Uterus (tissue), 4 donors: Measurements from ENCODE around the gene SLC22A23. TPM values are rescaled to one million over a fixed set of nuclear protein-coding genes. Genes with fewer than 3 reads are reported as not detected.
A peak's percentile ranks its signal among the peaks of the same experiment; 100 is the strongest.

Source experiments
- DNase-seq, 2 donors: peaks; one replicate each; pipeline ENCODE4 v3.0.0-alpha.2; 2019 to 2020
- H3K27ac ChIP-seq, 2 donors: fragments of 200-600 bp; sonication (generic); 1 replicate in 1 of 2; 2 replicates in 1 of 2; pipeline ENCODE4 v1.5.1; 2016 to 2018
- H3K27me3 ChIP-seq, 2 donors: fragments of 200-600 bp; sonication (generic); one replicate each; pipeline ENCODE4 v1.5.1; 2018 to 2019; ENCODE audit warnings: control low read depth in 1 of 2
- H3K36me3 ChIP-seq, 2 donors: fragments of 200-600 bp; sonication (generic); one replicate each; pipeline ENCODE4 v1.5.1; 2019; ENCODE audit warnings: control low read depth in 1 of 2
- H3K4me1 ChIP-seq, 2 donors: fragments of 200-600 bp; sonication (generic); one replicate each; pipeline ENCODE4 v1.5.1; 2018 to 2019; ENCODE audit warnings: control low read depth in 1 of 2
- H3K4me3 ChIP-seq, 2 donors: fragments of 200-600 bp; sonication (generic); 1 replicate in 1 of 2; 2 replicates in 1 of 2; pipeline ENCODE4 v1.5.1; 2018 to 2019; ENCODE audit warnings: mild to moderate bottlenecking in 1 of 2
- H3K9me3 ChIP-seq, 2 donors: fragments of 200-600 bp; sonication (generic); one replicate each; pipeline ENCODE4 v1.5.1; 2019; ENCODE audit warnings: control low read depth in 1 of 2
- POLR2A ChIP-seq, 2 donors: fragments of 450-650 bp; IDR thresholded peaks; one replicate each; pipeline ENCODE4 v1.6.1; 2016; ENCODE audit warnings: antibody characterized with exemption in 2 of 2, mild to moderate bottlenecking in 1 of 2, moderate library complexity in 1 of 2
- intact Hi-C: fragments of 100-400 bp; cut with DNase I; formaldehyde crosslinking; loops from one replicate; pipeline ENCODE4 v1.15.1; 2023; ENCODE audit warnings: low total_unique reads
- total RNA-seq, 4 donors: library from RNA; depleted of rRNA in 3 of 4; stranded (reverse); fragments of >200 nt in 3 of 4; gene quantifications; one replicate each; pipeline versions ENCODE4 v1.1.0 to v1.2.4, GENCODE V29; 2014 to 2023
- TF ChIP-seq, protein P1 (sequence below), 4 experiments: fragments of 200-600 bp in 2 of 4; fragments of 450-650 bp in 2 of 4; sonication (generic) in 2 of 4; IDR thresholded peaks; one replicate each; pipeline ENCODE4 v1.5.1; 2016 to 2019; ENCODE audit warnings: antibody characterized with exemption in 4 of 4, mild to moderate bottlenecking in 2 of 4, moderate library complexity in 1 of 4
- donor health status: DM: yes; HTN: yes; CAD: no.

The SLC22A23 gene
- total RNA-seq, 4 donors from 2014 or later: 5.4 to 27.6 (median 9.7) TPM

DNA sequence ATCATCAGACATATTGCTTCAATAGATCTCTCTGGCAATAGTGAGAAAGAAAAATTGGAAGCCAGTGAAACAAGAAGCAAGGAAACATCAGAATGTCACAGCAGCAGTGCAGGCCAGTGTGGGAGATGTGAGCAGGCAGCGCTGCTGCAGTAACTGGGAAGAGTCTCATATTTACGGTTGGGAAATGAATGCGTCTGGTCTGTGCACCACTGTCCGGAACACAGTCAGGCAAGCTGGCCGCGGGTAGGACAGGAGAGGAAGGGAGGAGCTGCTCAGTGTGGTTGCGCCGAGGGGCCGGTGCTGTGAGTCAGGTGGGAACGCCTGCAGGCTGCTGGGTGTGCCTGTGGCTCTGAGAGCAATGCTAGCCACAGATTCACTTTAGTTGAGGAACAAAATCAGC, 204.5 kb downstream of the SLC22A23 start:
- TF ChIP-seq, protein P1, sequence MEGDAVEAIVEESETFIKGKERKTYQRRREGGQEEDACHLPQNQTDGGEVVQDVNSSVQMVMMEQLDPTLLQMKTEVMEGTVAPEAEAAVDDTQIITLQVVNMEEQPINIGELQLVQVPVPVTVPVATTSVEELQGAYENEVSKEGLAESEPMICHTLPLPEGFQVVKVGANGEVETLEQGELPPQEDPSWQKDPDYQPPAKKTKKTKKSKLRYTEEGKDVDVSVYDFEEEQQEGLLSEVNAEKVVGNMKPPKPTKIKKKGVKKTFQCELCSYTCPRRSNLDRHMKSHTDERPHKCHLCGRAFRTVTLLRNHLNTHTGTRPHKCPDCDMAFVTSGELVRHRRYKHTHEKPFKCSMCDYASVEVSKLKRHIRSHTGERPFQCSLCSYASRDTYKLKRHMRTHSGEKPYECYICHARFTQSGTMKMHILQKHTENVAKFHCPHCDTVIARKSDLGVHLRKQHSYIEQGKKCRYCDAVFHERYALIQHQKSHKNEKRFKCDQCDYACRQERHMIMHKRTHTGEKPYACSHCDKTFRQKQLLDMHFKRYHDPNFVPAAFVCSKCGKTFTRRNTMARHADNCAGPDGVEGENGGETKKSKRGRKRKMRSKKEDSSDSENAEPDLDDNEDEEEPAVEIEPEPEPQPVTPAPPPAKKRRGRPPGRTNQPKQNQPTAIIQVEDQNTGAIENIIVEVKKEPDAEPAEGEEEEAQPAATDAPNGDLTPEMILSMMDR (IDR thresholded peaks at IDR 0.05): no peak
- no peak for TF ChIP-seq POLR2A (IDR thresholded peaks at IDR 0.05)
- intact Hi-C loops: loop anchor here (5.0 kb wide), 1 partner anchor 125 kb away; no protein-coding TSS in a partner anchor

GRCh38 chr6:3251462-3252314, 205.2 kb downstream of the SLC22A23 start:
- no peaks in the 10 kb centered on the region for H3K27me3 ChIP-seq
- no peaks in the 10 kb centered on the region for H3K36me3 ChIP-seq
- intact Hi-C loops: loop anchor here (5.0 kb wide), 1 partner anchor 124 kb away; no protein-coding TSS in a partner anchor
- DNase-seq: peak; percentile 81 to 83
- no peak for TF ChIP-seq POLR2A (IDR thresholded peaks at IDR 0.05)
- TF ChIP-seq, protein P1 (IDR thresholded peaks at IDR 0.05): peak; percentile 91 to 98 (median 95)
- no peaks in the 10 kb centered on the region for H3K4me1 ChIP-seq
- H3K27ac ChIP-seq: no peak overlapping the region
- no peak overlapping the region for H3K4me3 ChIP-seq
- no peaks in the 10 kb centered on the region for H3K9me3 ChIP-seq

More for the DNA sequence above, 204.5 kb downstream of the SLC22A23 start:
- H3K27ac ChIP-seq: no peak overlapping the region
- no peaks in the 10 kb centered on the region for H3K9me3 ChIP-seq
- no peak for DNase-seq
- no peak overlapping the region for H3K4me3 ChIP-seq
- H3K27me3 ChIP-seq: no peaks in the 10 kb centered on the region
- no peaks in the 10 kb centered on the region for H3K4me1 ChIP-seq
- H3K36me3 ChIP-seq: no peaks in the 10 kb centered on the region

- H3K9me3 ChIP-seq: no peaks in the 10 kb centered on the region
- no peak overlapping the region for H3K27ac ChIP-seq
- no peaks in the 10 kb centered on the region for H3K27me3 ChIP-seq
- intact Hi-C loops: loop anchor here (5.0 kb wide), 1 partner anchor 123 kb away; no protein-coding TSS in a partner anchor
- no peak overlapping the region for H3K4me3 ChIP-seq
- no peaks in the 10 kb centered on the region for H3K36me3 ChIP-seq
- no peaks in the 10 kb centered on the region for H3K4me1 ChIP-seq
- DNase-seq: peak in 1 of 2 donors; percentile 30
- TF ChIP-seq, protein P1 (IDR thresholded peaks at IDR 0.05): no peak
- no peak for TF ChIP-seq POLR2A (IDR thresholded peaks at IDR 0.05)
Measured at GRCh38 chr6:3250231-3250675, 206.6 kb downstream of the SLC22A23 start.

DNA sequence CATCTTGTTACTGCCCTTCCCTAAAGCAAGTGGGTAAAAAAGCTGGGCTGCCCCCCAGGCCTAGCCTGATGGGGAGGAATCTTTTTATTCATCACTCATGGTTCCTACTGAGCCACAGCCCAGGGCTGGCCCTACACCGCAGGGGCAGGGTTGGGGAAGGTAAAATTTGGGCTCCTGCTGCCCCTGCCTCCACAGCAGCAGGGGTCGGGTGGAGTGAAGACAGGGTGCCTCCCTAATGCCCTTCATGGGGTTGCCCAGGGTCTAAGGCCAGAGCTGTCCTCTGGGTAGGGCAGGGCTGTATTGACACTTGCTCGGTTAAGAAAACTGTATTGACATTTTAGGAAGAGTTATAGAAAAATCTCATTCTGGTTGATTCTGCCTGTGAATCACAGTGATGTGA, 207.0 kb downstream of the SLC22A23 start:
- H3K36me3 ChIP-seq: no peaks in the 10 kb centered on the region
- no peaks in the 10 kb centered on the region for H3K9me3 ChIP-seq
- no peak overlapping the region for H3K4me3 ChIP-seq
- H3K27me3 ChIP-seq: no peaks in the 10 kb centered on the region
- intact Hi-C loops: loop anchor here (5.0 kb wide), 1 partner anchor 123 kb away; no protein-coding TSS in a partner anchor
- TF ChIP-seq, protein P1 (IDR thresholded peaks at IDR 0.05): no peak
- no peak for TF ChIP-seq POLR2A (IDR thresholded peaks at IDR 0.05)
- no peak overlapping the region for H3K27ac ChIP-seq
- DNase-seq: no peak
- H3K4me1 ChIP-seq: no peaks in the 10 kb centered on the region
